IPS-NIHi7 (cell line): ENCODE results near the gene RNU6-9.
"Not testable (repeated sequence)": the region's sequence is repeated elsewhere in the genome, so short reads cannot be mapped to it uniquely, and the experiment has no call there.

ENCODE experiments used
- DNase-seq: peaks from one replicate; pipeline ENCODE4 v3.0.0; 2012; ENCODE audit warnings: mixed read lengths; ENCODE audit errors: extremely low spot score

The RNU6-9 gene

GRCh38 chr19:892894-893689 lies at the start of gene RNU6-9, which contains the start of gene MED16:
RNU6-9 (plus strand) TSS chr19:893484.
MED16 (minus strand) TSS chr19:893187; CDS start chr19:891131, 2,056 bp downstream.
- peak; percentile 99 for DNase-seq

- DNase-seq, result no peak
These were observed 49.3 kb upstream of the RNU6-9 start for GRCh38 chr19:843836-844545.

- no peak for DNase-seq
These were observed 48.7 kb upstream of the RNU6-9 start for GRCh38 chr19:844546-844971.

GRCh38 chr19:845707-846521 lies 47.4 kb upstream of the RNU6-9 start:
- DNase-seq, result no peak

- no peak for DNase-seq
These were observed 44.8 kb upstream of the RNU6-9 start for GRCh38 chr19:848386-848921.

GRCh38 chr19:849195-849594 lies 44.1 kb upstream of the RNU6-9 start:
- DNase-seq, result not testable (repeated sequence)

GRCh38 chr19:850221-850978 lies 42.9 kb upstream of the RNU6-9 start:
- peak; percentile 49 for DNase-seq

- no peak for DNase-seq
These were observed 42.3 kb upstream of the RNU6-9 start for GRCh38 chr19:850979-851335.

- DNase-seq, result no peak
These were observed 40.9 kb upstream of the RNU6-9 start, which contains the start of gene ELANE for GRCh38 chr19:852136-853013. ELANE (plus strand) TSS chr19:852303; CDS start chr19:852329, 26 bp downstream.

GRCh38 chr19:853014-853585 lies 40.2 kb upstream of the RNU6-9 start:
- no peak for DNase-seq

GRCh38 chr19:853614-854220 lies 39.6 kb upstream of the RNU6-9 start:
- not testable (repeated sequence) for DNase-seq

GRCh38 chr19:854549-854948 lies 38.7 kb upstream of the RNU6-9 start:
- no peak for DNase-seq

- no peak for DNase-seq
These were observed 38.1 kb upstream of the RNU6-9 start for GRCh38 chr19:855142-855541.

GRCh38 chr19:855566-856120 lies 37.6 kb upstream of the RNU6-9 start:
- DNase-seq, result no peak

GRCh38 chr19:858284-858683 lies 35.0 kb upstream of the RNU6-9 start:
- no peak for DNase-seq

- no peak for DNase-seq
These were observed 34.1 kb upstream of the RNU6-9 start, which contains the start of gene CFD for GRCh38 chr19:858868-859843. CFD (plus strand) TSS chr19:859664; CDS start chr19:859690, 26 bp downstream.

GRCh38 chr19:861141-861755 lies 32.0 kb upstream of the RNU6-9 start:
- DNase-seq, result no peak
